Adipocyte (in vitro differentiated cells): ENCODE results near the gene BBX.
A peak's percentile ranks its signal among the peaks of the same experiment; 100 is the strongest.
"Not testable (repeated sequence)": the region's sequence is repeated elsewhere in the genome, so short reads cannot be mapped to it uniquely, and the experiment has no call there.

Source experiments
- DNase-seq: peaks from one replicate; pipeline ENCODE4 v3.0.0-alpha.2; 2015; ENCODE audit warnings: low read depth
- H3K27me3 ChIP-seq: replicated peaks from 2 replicates; pipeline ENCODE4 v1.7.0; 2013; ENCODE audit warnings: mild to moderate bottlenecking, low read length, moderate library complexity; ENCODE audit not compliant: control insufficient read depth, insufficient read depth
- H3K36me3 ChIP-seq: 2 replicates; pipeline ENCODE4 v1.7.0; 2013; ENCODE audit warnings: low read length, mild to moderate bottlenecking, moderate library complexity; ENCODE audit not compliant: control insufficient read depth, insufficient read depth, severe bottlenecking
- H3K4me1 ChIP-seq: 2 replicates; pipeline ENCODE4 v1.7.0; 2013; ENCODE audit warnings: mild to moderate bottlenecking, low read length, moderate library complexity; ENCODE audit not compliant: control insufficient read depth, insufficient read depth
- H3K4me3 ChIP-seq: 2 replicates; pipeline ENCODE4 v1.7.0; 2013; ENCODE audit warnings: mild to moderate bottlenecking, low read length, moderate library complexity
- H3K9ac ChIP-seq: 2 replicates; pipeline ENCODE4 v1.7.0; 2013; ENCODE audit warnings: mild to moderate bottlenecking, low read length, moderate library complexity
- H3K9me3 ChIP-seq: 2 replicates; pipeline ENCODE4 v1.7.0; 2013; ENCODE audit warnings: mild to moderate bottlenecking, low read length, moderate library complexity; ENCODE audit not compliant: control insufficient read depth

Gene BBX

DNA sequence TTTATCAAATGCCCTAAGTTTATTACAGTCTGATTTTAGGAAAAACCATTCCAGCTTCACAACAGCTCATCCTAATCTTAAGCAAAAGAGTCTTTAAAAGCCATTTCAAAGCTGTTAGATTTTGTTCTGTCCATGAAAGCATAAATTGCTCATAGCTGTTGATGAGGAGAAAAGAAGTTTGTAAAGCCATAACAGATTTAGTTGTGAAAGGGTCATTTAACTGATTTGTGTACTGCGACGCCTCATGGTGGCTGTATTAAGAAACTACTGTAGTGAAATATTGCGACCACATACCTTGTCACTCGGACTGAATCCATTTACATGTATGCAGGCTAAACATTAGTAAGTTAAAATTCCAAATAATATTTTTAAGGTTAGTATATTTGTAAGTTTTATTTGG is 20.9 kb downstream of the BBX start:
- Histone ChIP-seq H3K27me3 (no peaks in the 10 kb centered on the region), H3K9ac (no peak overlapping the region), H3K4me3 (no peak overlapping the region), H3K36me3 (no peaks in the 10 kb centered on the region), H3K9me3 (no peaks in the 10 kb centered on the region), H3K4me1 (no peaks in the 10 kb centered on the region)
- peak; percentile 13 for DNase-seq

DNA sequence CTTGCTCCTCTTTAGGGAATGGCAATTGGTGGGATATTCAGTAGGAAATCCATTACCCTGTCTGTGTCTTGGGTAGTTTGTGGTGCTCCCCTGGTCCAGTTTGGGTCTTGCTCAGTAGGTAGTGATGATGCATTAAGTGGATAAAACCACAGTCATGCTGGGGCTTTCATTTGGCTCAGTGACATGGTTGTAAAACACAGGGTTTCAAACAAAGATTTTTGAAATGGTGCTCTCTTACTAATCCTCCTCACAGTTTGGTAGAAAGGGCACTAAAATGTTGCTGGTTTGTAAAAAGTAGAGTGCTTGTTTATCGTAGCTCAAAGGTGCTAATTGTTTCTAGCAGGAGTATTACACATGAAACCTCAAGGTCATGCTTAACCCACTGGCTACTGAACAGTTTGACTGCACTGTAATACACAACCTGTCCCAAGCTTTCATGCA is 22.9 kb downstream of the BBX start:
- no peaks in the 10 kb centered on the region for H3K36me3 ChIP-seq
- no peaks in the 10 kb centered on the region for H3K4me1 ChIP-seq
- H3K9ac ChIP-seq = no peak overlapping the region
- H3K9me3 ChIP-seq = no peaks in the 10 kb centered on the region
- H3K27me3 ChIP-seq = no peaks in the 10 kb centered on the region
- H3K4me3 ChIP-seq = no peak overlapping the region
- no peak for DNase-seq

DNA sequence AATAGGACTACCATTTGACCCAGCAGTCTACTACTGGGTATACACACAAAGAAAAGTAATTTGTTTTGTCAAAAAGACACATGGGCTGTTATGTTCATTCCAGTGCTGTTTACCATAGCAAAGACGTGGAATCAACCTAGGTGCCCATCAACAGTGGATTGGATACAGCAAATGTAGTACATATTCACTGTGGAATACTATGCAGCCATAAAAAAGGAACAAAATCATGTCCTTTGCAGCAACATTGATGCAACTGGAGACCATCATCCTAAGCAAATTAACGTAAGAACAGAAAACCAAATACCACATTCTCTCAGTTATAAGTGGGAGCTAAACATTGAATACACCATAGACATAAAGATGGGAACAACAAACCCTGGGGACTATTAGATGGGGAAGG is 25.8 kb downstream of the BBX start:
- Histone ChIP-seq H3K9ac (no peak overlapping the region), H3K9me3 (no peaks in the 10 kb centered on the region), H3K4me3 (no peak overlapping the region), H3K36me3 (no peaks in the 10 kb centered on the region), H3K4me1 (no peaks in the 10 kb centered on the region), H3K27me3 (no peaks in the 10 kb centered on the region)
- no peak for DNase-seq

DNA sequence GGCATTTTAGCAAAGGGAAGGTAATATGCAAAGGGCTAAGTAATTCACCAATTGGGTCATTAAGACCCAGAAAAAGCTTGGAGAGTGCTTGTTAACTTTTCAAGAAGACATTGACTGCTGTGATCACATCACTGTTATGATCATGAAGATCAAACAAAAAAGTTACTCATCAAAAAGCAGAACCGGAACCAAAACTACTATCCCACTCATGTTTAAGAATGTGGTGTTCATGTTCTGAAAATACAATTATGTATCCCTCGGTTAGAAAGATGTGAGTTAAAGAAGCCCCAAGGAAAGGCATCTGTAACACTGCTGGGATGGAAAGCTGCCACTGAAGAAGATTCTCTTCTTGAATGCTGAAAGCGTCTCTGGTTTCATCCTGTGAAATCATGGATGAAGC is 32.6 kb downstream of the BBX start:
- H3K9ac ChIP-seq = no peak overlapping the region
- no peaks in the 10 kb centered on the region for H3K9me3 ChIP-seq
- no peaks in the 10 kb centered on the region for H3K36me3 ChIP-seq
- DNase-seq = no peak
- peaks cover 3% of the 10 kb centered on the region for H3K4me1 ChIP-seq
- no peaks in the 10 kb centered on the region for H3K27me3 ChIP-seq
- no peak overlapping the region for H3K4me3 ChIP-seq

GRCh38 chr3:107557743-107558142 is 35.0 kb downstream of the BBX start:
- H3K36me3 ChIP-seq = no peaks in the 10 kb centered on the region
- no peak for DNase-seq
- H3K4me1 ChIP-seq = peaks cover 4% of the 10 kb centered on the region
- no peaks in the 10 kb centered on the region for H3K9me3 ChIP-seq
- no peaks in the 10 kb centered on the region for H3K27me3 ChIP-seq
- H3K4me3 ChIP-seq = no peak overlapping the region
- no peak overlapping the region for H3K9ac ChIP-seq

GRCh38 chr3:107560166-107560565 is 37.4 kb downstream of the BBX start:
- no peaks in the 10 kb centered on the region for H3K9me3 ChIP-seq
- no peaks in the 10 kb centered on the region for H3K27me3 ChIP-seq
- H3K36me3 ChIP-seq = no peaks in the 10 kb centered on the region
- H3K9ac ChIP-seq = no peak overlapping the region
- H3K4me3 ChIP-seq = no peak overlapping the region
- peaks cover 6% of the 10 kb centered on the region for H3K4me1 ChIP-seq
- no peak for DNase-seq

- H3K4me3 ChIP-seq = no peak overlapping the region
- H3K9ac ChIP-seq = no peak overlapping the region
- no peaks in the 10 kb centered on the region for H3K36me3 ChIP-seq
- H3K9me3 ChIP-seq = no peaks in the 10 kb centered on the region
- peak; percentile 35 for DNase-seq
- H3K27me3 ChIP-seq = no peaks in the 10 kb centered on the region
- H3K4me1 ChIP-seq = peaks cover 6% of the 10 kb centered on the region
Measured at GRCh38 chr3:107561980-107562379, 39.2 kb downstream of the BBX start.

DNA sequence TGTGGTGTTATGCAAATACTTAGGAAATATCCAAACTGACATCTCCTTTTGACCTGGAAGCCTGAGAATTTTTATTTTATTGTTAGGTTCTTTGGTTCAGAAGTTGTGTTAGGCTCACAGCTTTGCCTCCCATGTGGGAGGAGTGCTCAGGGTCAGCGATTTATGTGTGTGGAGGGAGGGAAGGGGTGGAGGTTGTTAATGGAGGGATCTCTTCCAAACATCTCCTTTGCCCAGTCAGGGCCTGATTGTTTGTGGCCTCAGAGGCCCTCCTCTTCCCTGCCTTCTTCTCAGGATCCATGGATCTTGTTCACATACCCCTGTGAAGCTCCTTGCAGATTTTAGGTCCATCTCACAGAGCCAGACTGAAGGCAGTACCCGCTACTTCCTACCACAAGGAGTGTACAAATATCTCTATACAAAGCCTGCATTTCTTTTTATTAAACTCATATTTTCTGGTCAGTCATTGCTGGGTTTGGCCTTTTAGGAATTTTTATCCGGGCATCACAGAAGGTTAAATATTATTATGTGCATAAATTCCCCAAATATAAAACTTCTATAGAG is 40.3 kb downstream of the BBX start:
- H3K27me3 ChIP-seq = no peaks in the 10 kb centered on the region
- no peak for DNase-seq

GRCh38 chr3:107565244-107565643 is 42.5 kb downstream of the BBX start:
- H3K4me3 ChIP-seq, DNase-seq, H3K27me3 ChIP-seq, H3K36me3 ChIP-seq, H3K9ac ChIP-seq, H3K9me3 ChIP-seq, H3K4me1 ChIP-seq: not testable (repeated sequence)

More for the DNA sequence above, 40.3 kb downstream of the BBX start:
- Histone ChIP-seq H3K4me1 (peaks cover 6% of the 10 kb centered on the region), H3K36me3 (no peaks in the 10 kb centered on the region), H3K4me3 (no peak overlapping the region), H3K9ac (no peak overlapping the region), H3K9me3 (no peaks in the 10 kb centered on the region)

DNA sequence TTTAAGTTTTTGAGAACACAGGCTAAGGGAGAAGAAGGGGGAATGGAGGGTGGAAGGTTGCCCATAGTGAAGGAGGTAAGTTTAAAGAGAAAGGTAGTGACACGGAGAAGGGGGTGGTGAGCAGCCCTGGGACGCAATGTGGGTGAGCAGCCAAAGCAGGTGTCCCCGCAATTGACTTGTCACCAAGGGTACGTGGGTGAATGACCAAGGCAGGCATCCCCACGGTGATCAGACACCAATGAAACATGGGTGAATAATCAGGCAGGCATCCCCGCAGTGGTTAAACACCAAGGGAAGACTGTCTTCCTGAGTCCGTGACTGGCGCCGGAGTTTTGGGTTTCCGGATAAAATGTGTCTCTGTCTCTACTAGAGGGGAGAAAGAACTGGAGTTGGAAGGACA is 48.3 kb downstream of the BBX start:
- not testable (repeated sequence) for H3K27me3 ChIP-seq, DNase-seq, H3K4me3 ChIP-seq, H3K4me1 ChIP-seq, H3K36me3 ChIP-seq, H3K9me3 ChIP-seq, H3K9ac ChIP-seq

GRCh38 chr3:107571492-107571891 is 48.7 kb downstream of the BBX start:
- H3K4me3 ChIP-seq, H3K36me3 ChIP-seq, H3K9ac ChIP-seq, H3K27me3 ChIP-seq, H3K4me1 ChIP-seq, DNase-seq, H3K9me3 ChIP-seq: not testable (repeated sequence)

GRCh38 chr3:107574650-107575049 is 51.9 kb downstream of the BBX start:
- Histone ChIP-seq H3K4me1 (no peaks in the 10 kb centered on the region), H3K36me3 (no peaks in the 10 kb centered on the region), H3K4me3 (no peak overlapping the region), H3K9me3 (no peaks in the 10 kb centered on the region), H3K27me3 (no peaks in the 10 kb centered on the region), H3K9ac (no peak overlapping the region)
- peak; percentile 75 for DNase-seq
